Measurements from ENCODE around the gene VPREB1. TPM values are rescaled to one million over a fixed set of nuclear protein-coding genes. Genes with fewer than 3 reads are reported as not detected.
"Not testable (repeated sequence)": the region's sequence is repeated elsewhere in the genome, so short reads cannot be mapped to it uniquely, and the experiment has no call there.

The VPREB1 gene, protein sequence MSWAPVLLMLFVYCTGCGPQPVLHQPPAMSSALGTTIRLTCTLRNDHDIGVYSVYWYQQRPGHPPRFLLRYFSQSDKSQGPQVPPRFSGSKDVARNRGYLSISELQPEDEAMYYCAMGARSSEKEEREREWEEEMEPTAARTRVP
- not detected in 2 replicates for total RNA-seq

- no peak for DNase-seq
Measured at GRCh38 chr22:22244316-22245250, at the start of gene VPREB1. TSS of gene VPREB1 (plus strand) at chr22:22244786. CDS start at chr22:22244814, 28 bp downstream.

- DNase-seq: no peak
Measured at GRCh38 chr22:22194931-22195264, 49.7 kb upstream of the VPREB1 start.

DNA sequence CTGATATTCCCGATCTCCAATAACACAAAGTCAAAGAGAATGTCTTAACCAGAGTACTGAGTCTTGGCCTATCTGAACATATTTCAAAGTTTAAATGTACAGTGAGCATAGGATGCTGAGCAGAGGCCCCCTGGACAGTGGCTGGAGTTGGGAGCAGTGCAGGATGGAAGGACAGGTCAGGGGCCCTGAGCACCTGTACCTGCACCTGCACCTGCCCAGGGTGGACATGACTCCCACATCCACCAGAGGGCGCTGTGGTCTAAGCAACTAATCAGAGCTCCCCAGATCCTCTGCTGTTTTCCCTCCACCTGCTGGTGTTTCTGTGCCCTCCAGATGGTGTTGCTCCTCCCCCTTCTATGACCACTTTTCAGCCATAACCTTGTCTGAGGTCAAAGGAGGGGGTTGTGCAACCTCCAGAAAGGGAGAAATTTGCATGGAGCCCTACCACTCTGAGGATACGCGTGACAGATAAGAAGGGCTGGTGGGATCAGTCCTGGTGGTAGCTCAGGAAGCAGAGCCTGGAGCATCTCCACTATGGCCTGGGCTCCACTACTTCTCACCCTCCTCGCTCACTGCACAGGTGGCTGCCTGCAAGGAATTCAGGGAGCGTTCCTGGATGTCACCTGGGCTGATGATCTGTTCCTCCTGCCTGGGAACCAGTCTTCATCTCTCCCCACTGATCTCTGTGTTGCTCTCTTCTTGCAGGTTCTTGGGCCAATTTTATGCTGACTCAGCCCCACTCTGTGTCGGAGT is 49.1 kb upstream of the VPREB1 start:
- DNase-seq: peak; percentile 77

GRCh38 chr22:22196018-22196533 is 48.5 kb upstream of the VPREB1 start:
- no peak for DNase-seq

GRCh38 chr22:22196833-22197477 is 47.6 kb upstream of the VPREB1 start:
- DNase-seq: no peak

DNA sequence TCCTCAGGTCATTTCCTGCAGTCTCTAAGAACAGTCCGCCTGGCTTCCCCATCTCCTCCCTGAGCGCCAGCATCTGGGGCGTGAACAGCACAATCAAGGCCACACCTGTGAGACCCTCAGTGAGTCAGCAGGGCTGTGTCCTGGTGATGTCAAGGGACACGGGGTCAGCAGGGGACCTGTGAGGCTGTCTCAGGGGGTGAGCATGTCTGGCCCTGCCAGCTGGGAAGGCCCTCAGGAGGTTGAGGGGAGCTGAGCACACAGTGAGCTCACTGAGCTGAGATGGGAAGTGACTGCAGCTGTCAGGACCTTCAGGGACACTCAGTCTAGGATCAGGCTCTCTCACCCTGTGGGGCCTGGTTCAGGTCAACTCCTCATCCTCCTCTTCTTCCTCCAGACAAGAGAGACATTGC is 46.6 kb upstream of the VPREB1 start:
- no peak for DNase-seq

- DNase-seq: no peak
Measured at GRCh38 chr22:22198751-22199150, 45.8 kb upstream of the VPREB1 start.

DNA sequence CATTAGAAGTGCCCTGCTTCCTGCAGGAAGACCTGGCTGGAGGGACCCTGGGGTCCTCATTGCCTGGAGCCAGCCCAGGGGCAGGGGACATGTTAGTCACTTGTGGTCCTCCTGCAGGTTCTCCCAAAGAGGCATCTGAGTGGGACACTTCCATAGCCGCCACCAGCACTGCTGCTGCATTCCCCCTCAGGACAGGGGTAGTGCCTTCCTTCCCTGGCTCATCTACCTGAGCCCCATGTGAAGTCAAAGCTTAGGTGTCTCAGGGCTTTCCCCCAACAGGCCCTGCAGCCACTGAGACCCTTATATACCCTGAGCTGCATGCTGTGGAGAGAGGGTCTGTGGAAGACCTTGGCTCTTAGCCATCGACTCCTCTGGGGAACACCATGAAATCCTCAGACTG is 45.0 kb upstream of the VPREB1 start:
- no peak for DNase-seq

- no peak for DNase-seq
Measured at GRCh38 chr22:22200569-22201184, 43.9 kb upstream of the VPREB1 start.

- peak; percentile 53 for DNase-seq
Measured at GRCh38 chr22:22201185-22201929, 43.2 kb upstream of the VPREB1 start.

GRCh38 chr22:22201930-22202343 is 42.6 kb upstream of the VPREB1 start:
- DNase-seq: no peak

DNA sequence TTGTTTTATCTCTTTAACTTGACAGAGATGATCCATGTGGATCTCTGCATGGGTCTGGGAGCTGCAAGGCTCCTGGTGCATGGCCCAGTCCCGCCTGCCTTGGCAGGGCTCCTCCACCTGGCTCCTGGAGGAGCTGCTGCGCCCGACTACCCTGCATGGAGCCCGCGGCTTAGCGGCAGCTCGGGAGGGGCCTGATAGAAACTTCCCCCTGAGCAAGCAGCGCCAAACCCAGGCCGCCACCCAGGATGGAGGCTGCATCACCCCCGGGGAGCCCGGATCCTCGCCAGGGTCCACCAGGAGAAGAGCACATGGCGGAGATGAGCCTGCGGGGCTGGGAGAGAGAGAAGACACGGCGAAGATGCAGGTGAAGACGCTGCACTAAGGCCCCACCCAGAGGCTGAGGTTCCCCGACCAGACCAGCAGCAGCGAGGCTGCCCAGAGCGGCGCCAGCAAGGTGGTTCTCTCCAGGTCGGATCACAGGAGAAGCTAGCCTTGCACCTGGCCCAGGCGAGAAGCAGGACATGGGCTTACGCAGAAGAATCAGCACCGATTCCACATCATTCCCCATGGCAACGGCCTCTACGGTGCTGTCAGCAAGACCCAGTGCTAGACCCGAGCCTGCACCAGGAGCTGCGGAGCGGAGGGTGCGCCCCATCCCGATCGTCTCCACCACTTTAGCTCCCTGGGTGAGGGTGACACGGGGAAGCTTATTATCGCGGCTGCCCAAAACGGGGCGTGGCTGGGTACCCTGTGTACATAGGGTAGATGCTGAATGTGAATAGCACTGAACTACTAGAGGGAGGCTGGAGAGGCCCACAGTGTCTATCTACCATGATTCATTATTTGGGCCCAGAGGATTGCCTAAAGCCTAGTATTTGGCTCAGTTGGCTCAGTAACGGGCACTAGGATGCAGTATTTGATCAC is 41.3 kb upstream of the VPREB1 start:
- DNase-seq: no peak

- peak; percentile 88 for DNase-seq
Measured at GRCh38 chr22:22207845-22208564, 36.6 kb upstream of the VPREB1 start.

DNA sequence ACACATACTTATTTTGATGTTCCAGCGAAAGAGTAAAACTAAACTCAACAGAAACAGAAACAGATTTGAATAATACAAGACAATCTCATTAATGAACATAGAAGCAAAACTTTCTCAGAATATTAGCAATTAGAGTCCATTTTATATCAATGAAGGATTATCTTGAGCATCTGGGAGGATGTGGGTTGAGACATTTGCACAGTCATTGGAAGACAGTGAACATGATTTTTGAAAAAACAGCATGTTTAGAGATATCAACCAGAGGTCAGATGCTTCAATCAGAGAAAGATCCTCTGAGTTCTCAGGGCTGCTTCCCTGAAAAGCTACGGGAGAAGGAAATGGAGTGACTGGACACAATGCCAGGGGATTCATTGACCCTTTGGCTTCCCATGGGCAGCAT is 35.9 kb upstream of the VPREB1 start:
- no peak for DNase-seq

- DNase-seq: not testable (repeated sequence)
Measured at GRCh38 chr22:22209080-22209640, 35.4 kb upstream of the VPREB1 start.

- peak; percentile 70 for DNase-seq
Measured at GRCh38 chr22:22210375-22210774, 34.2 kb upstream of the VPREB1 start.

DNA sequence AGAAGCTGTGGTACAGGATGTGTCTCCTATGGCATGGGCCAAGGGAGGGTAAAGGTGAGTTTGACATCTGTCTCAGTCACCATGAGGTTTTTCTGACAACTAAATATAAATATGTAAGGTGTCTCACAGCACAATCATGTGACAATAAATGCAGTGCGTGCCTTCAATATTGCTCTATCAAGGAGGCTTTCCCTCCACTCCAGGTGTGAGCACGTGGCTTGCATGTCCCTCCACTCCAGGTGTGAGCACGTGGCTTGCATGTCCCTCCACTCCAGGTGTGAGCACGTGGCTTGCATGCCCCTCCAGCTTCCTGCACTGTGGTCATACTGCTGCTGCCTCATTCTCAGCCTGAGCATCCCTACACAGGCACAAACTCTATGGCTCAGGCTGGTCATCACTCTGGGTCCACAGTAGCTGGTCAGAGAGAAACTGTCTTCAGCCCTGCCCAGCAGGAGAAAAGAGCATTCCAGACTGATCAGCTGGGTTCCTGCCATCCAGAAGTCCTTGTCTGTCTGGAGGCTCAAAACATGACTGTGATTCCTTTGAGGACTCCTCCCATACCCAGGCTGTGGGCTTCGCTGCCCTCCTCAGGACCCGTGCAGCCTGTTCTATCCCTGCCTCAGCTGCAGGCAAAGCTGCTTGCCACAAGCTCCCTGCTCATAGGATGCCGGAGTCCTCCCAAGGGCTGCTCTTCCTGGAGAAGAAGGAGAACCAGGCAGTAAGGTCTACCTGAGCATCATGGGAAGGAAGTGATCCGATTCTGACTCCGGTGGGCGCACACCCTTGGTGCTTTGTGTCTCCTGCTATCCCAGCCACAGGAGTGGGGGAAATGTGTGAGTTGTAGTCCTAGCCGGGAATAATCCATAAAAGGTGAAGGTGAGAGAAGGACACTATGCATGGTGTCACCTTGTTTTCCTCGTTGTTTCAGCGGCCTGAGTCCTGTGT is 33.4 kb upstream of the VPREB1 start:
- no peak for DNase-seq

GRCh38 chr22:22213231-22213630 is 31.4 kb upstream of the VPREB1 start:
- DNase-seq: no peak

All from dermis blood vessel endothelial cell (primary cell).